HG02840 (cell line): Measurements from ENCODE around the gene PXMP4.
"Not testable (repeated sequence)": the region's sequence is repeated elsewhere in the genome, so short reads cannot be mapped to it uniquely, and the experiment has no call there.

Experiments
- ATAC-seq: cut with Tn5 transposase; IDR thresholded peaks from one replicate; pipeline ENCODE4 v1.9.1; 2021; ENCODE audit warnings: mild to moderate bottlenecking, moderate library complexity, moderate number of reproducible peaks; ENCODE audit not compliant: unreplicated experiment, low FRiP score

PXMP4 gene

DNA sequence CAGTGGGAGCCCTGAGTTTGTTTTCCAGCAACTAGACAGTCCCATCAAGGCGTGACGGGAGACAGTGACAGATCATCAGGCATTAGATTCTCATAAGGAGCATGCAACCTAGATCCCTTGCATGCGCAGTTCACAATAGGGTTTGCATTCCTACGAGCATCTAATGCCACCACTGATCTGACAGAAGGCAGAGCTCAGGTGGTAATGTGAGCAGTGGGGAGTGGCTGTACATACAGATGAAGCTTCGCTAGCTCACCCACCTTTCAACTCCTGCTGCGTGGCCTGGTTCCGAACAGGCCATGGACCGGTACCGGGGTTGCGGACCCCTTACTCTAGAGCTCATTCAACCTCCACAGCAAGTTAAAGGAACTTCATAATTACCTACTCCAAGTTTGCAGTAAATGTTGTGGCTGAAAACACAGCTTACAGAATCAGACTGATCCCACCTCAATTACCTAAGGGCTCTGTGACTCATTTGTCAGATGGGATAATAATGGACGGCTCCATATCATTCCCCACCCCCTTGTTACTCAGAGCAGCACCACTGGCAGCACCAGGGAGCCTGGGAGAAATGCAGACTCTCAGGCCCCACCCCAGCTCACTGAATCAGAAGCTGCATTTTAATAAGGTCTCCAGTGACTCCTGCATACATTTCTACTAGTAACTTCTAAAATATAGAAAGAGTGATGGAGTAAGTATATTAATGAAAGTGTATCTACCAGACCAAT lies 15.7 kb downstream of the PXMP4 start:
- no peak for ATAC-seq

DNA sequence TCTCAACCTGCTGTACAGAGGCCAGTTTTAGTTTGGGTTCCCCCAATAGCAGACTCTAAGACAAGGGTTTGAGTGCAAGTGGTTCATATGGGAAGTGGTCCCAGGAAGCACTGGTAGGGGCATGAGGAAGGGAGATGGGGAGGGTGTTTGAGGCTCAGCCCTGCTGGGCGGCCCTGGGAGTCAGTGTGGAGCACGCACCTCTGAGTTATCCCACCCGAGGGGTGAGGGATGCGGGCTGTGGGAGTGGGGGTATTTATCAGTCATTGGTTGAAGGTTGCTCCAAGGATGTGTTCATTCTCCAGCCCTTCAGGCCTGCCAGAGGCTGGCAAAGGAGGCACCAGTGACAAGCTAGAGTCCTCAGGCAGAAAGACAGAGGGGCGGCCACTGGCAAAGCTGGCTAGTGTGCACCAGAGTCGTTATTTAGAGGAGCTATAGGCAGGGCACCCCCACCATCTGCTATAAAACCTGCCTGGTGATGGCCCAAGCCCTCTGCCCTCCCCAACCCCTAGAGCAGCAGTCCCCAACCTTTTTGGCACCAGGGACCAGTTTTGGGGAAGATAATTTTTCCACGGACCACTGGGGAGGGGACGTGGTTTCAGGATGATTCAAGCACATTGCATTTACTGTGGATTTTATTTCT lies 16.5 kb downstream of the PXMP4 start:
- no peak for ATAC-seq

DNA sequence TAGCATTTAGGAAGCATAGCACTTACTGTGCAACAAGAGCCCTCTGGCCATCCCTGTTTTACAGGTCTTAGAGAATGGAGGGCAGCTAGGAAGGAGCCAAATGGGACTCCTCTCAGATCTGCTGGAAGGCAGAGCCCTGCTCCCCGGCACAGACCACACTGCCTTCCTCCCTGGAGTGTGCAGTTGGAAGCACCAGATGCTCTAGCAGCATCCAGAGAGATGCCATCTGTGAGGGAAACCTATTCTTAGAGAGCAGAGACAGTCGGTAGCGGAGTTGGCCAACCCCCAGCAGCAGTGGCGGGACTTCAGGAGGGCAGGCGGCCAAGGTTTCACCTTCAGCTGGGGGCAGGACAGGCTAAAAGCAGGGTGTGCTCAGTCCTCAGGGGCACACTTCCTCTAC lies 17.2 kb downstream of the PXMP4 start:
- ATAC-seq = no peak

GRCh38 chr20:33701629-33702450 lies 18.3 kb downstream of the PXMP4 start:
- ATAC-seq = no peak

DNA sequence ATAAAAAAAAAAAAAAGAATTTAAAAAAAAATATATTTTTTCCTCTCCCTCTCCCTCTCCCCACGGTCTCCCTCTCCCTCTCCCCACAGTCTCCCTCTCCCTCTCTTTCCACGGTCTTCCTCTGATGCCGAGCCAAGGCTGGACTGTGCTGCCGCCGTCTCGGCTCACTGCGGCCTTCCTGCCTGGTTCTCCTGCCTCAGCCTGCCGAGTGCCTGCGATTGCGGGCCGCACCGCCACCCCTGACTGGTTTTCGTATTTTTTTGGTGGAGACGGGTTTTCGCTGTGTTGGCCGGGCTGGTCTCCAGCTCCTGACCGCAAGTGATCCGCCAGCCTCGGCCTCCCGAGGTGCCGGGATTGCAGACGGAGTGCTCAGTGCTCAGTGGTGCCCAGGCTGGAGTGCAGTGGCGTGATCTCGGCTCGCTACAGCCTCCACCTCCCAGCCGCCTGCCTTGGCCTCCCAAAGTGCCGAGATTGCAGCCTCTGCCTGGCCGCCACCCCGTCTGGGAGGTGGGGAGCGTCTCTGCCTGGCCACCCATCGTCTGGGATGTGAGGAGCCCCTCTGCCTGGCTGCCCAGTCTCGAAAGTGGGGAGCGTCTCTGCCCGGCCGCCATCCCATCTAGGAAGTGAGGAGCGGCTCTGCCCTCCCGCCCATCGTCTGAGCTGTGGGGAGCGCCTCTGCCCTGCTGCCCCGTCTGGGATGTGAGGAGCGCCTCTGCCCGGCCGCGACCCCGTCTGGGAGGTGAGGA lies 19.2 kb downstream of the PXMP4 start:
- ATAC-seq = not testable (repeated sequence)

GRCh38 chr20:33698966-33699365 lies 21.1 kb downstream of the PXMP4 start:
- ATAC-seq = not testable (repeated sequence)

GRCh38 chr20:33697129-33697528 lies 23.0 kb downstream of the PXMP4 start:
- no peak for ATAC-seq

DNA sequence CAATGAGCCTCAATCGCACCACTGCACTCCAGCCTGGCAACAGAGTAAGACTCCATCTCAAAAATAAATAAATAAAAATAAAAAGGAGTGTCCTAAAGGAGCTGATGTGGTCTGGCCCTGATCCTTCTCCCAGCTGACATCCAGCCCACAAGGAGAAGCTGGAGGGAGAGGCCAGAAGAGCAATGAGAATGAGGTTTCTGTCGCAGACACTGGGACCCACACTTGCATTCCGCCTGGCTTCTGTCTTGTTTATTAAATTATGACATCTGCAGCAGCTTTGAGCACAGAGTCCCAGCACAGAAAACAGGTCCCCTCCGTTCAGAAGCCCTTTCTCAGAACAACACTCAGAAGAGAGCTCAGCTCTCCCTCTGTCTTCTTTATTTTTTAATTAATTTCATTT lies 23.7 kb downstream of the PXMP4 start:
- ATAC-seq = no peak

DNA sequence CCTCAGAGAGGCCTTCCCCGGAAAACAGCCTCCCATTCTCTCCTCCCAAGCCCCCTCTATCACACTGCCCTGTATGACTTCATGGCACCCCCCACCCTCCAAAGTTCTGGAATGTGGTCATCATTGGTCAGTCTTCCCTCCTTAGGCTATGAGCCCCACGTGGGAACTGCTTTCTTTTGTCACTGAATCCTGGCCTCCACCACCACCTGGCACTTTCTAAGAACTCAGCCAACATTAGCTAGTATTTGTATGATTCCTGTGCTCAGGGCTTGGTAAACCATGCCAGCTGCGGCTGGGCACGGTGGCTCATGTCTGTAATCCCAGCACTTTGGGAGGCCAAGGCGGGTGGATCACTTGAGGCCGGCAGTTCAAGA lies 25.5 kb downstream of the PXMP4 start:
- no peak for ATAC-seq

- no peak for ATAC-seq
Observed at GRCh38 chr20:33693741-33694638, 26.1 kb downstream of the PXMP4 start.

DNA sequence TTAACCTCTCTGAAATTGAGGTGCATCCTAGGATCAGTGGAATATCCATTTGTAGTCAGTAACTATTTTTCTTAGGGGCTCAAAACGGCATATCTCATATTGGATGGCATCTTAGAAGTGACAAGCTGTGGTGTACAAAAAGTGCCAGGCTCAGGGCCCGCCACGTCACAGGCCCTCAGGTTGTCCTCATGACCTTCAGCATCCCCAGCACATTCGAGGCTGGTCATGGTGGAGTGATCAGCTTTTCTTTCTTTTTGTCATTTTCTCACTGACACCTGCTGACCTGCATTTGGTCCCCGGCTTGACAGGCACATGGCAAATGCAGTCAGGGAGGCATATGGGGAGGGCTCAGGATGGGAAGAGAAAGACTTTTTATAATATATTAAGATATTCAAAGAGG lies 26.8 kb downstream of the PXMP4 start:
- ATAC-seq = no peak

GRCh38 chr20:33689973-33690372 lies 30.1 kb downstream of the PXMP4 start:
- ATAC-seq = no peak

DNA sequence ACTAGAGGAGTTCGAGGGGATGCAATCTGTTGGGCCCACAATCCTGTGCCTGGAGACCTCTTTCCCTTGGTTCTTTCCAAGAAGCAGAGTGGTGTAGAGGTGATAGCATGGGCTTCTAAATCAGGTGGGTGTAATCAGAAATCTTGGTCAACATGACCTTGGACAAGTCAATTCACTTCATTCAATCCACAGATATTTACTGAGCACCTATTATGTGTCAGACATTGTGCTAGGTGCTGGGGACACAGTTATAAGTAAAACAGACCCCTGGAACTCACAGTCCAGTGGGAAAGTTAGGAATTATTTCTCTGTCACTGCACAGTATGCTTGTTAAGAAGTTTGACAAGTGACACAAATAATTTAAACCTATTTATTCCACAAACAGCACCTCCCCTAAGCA lies 30.6 kb downstream of the PXMP4 start:
- ATAC-seq = no peak

- no peak for ATAC-seq
Observed at GRCh38 chr20:33688938-33689424, 31.1 kb downstream of the PXMP4 start.

GRCh38 chr20:33687993-33688937 lies 31.8 kb downstream of the PXMP4 start:
- ATAC-seq = no peak

DNA sequence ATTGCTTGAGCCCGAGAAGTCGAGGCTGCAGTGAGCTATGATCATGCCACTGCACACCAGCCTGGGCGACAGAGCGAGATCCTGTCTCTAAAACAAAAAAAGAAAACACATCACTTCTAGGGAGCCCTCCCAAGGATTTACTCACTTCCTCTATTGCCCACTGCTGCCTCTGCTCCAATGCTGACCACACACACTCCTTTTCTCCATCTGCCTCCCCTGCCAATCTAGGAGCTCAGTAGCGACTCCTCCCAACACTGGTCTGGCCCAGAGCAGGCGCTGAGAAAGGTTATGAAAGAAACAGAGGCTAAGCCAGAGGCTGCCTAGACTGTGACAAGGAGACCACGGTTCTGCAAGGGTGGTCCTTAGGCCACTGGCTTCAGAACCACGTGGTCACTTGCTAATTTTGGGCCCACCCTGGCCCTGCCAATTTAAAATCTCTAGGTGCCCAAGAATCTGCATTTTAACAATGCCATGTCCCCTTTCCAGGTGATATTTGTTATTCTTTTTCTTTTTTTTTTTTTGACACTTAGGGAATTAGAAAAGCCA lies 32.7 kb downstream of the PXMP4 start:
- ATAC-seq = no peak

DNA sequence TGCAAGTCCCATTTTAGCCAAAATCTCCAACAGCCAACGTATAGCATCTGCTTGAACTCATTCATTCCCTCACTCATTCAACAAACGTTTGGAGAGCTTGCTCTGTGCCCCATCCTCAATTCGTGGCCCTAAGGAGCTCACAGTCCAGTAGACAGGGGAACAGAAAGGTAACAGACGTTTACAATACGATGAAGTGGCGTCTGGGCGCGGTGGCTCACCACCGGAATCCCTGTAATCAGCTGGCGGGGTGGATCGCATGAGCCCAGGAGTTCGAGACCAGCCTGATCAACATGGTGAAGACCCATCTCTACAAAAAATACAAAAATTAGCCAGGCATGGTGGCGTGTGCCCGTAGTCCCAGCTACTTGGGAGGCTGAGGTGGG lies 33.1 kb downstream of the PXMP4 start:
- no peak for ATAC-seq
